B cell (primary cell): ENCODE data around the gene NT5M. TPM values are rescaled to one million over a fixed set of nuclear protein-coding genes. Genes with fewer than 3 reads are reported as not detected.

Experiments
- ATAC-seq: fragments of 200-7000 bp; cut with Tn5 transposase; one replicate; pipeline ENCODE4 v1.10.0; 2021; ENCODE audit warnings: low read depth, mild to moderate bottlenecking, moderate number of reproducible peaks, moderate library complexity
- CTCF ChIA-PET: fragments of 350-600 bp; sonication (Branson Sonifier 250); formaldehyde crosslinking; loops from one replicate; lab custom pipeline; 2021; ENCODE audit warnings: antibody characterized with exemption, inconsistent platforms; lab: Charles Lee
- POLR2A ChIA-PET: fragments of 350-600 bp; sonication (Branson Sonifier 250); formaldehyde crosslinking; loops from one replicate; lab custom pipeline; 2021; ENCODE audit warnings: antibody characterized with exemption; lab: Charles Lee
- DNase-seq: peaks from one replicate; pipeline ENCODE4 v3.0.0; 2013
- H2AFZ ChIP-seq: 2 replicates; pipeline ENCODE4 v1.6.1; 2012; ENCODE audit warnings: mild to moderate bottlenecking, low read depth, low read length; ENCODE audit not compliant: insufficient read depth, poor library complexity, severe bottlenecking
- H3K27ac ChIP-seq, 2 donors: 1 replicate in 1 of 2; 2 replicates in 1 of 2; pipeline ENCODE4 v1.5.1; 2012 to 2013; ENCODE audit warnings: low read length in 2 of 2, mild to moderate bottlenecking in 2 of 2, moderate library complexity in 1 of 2
- H3K27me3 ChIP-seq, 4 experiments: fragments of 200-600 bp in 1 of 4; sonication (generic) in 1 of 4; replicated peaks in 1 of 4; 1 replicate in 2 of 4; 2 replicates in 2 of 4; pipeline versions ENCODE4 v1.6.1 to v1.7.0; 2013 to 2016; ENCODE audit warnings: low read length in 3 of 4, mild to moderate bottlenecking in 2 of 4, mixed read lengths in 1 of 4, moderate library complexity in 1 of 4; ENCODE audit not compliant: insufficient read depth in 4 of 4, control insufficient read depth in 3 of 4; ENCODE audit errors: control extremely low read depth in 1 of 4
- H3K36me3 ChIP-seq, 2 experiments: replicated peaks in 1 of 2; 1 replicate in 1 of 2; 2 replicates in 1 of 2; pipeline versions ENCODE4 v1.6.1 to v1.7.1; 2013; ENCODE audit warnings: low read length in 1 of 2; ENCODE audit not compliant: insufficient read depth in 2 of 2, control insufficient read depth in 1 of 2; ENCODE audit errors: control extremely low read depth in 1 of 2, extremely low read depth in 1 of 2
- H3K4me1 ChIP-seq, 2 donors: fragments of 200-600 bp in 1 of 2; sonication (generic) in 1 of 2; 1 replicate in 1 of 2; 2 replicates in 1 of 2; pipeline versions ENCODE4 v1.5.1 to v1.6.1; 2013 to 2017; ENCODE audit warnings: low read length in 2 of 2; ENCODE audit not compliant: control insufficient read depth in 2 of 2, insufficient read depth in 2 of 2
- H3K4me2 ChIP-seq: replicated peaks from 2 replicates; pipeline ENCODE3; 2012; ENCODE audit warnings: mild to moderate bottlenecking, low read depth, low read length; ENCODE audit not compliant: poor library complexity, severe bottlenecking
- H3K4me3 ChIP-seq, 5 experiments: fragments of 200-600 bp in 1 of 5; sonication (generic) in 1 of 5; 1 replicate in 3 of 5; 2 replicates in 2 of 5; pipeline versions ENCODE4 v1.5.1 to v1.7.0; 2011 to 2016; ENCODE audit warnings: low read length in 4 of 5, mild to moderate bottlenecking in 4 of 5, low read depth in 2 of 5, control low read depth in 1 of 5, moderate library complexity in 1 of 5; ENCODE audit not compliant: insufficient read depth in 1 of 5; ENCODE audit errors: control extremely low read depth in 1 of 5, extremely low read depth in 1 of 5
- H3K79me2 ChIP-seq: fragments of 200-600 bp; sonication (generic); one replicate; pipeline ENCODE4 v1.6.0; 2016; ENCODE audit warnings: low read length; ENCODE audit not compliant: control insufficient read depth, insufficient read depth
- H3K9ac ChIP-seq: fragments of 200-600 bp; sonication (generic); 2 replicates; pipeline ENCODE4 v1.6.1; 2017; ENCODE audit warnings: mild to moderate bottlenecking, low read length, moderate library complexity
- H3K9me3 ChIP-seq, 3 donors: one replicate each; pipeline versions ENCODE4 v1.6.1 to v1.7.1; 2013; ENCODE audit warnings: low read length in 2 of 3; ENCODE audit not compliant: control insufficient read depth in 2 of 3, insufficient read depth in 1 of 3; ENCODE audit errors: control extremely low read depth in 1 of 3
- H4K20me1 ChIP-seq: 2 replicates; pipeline ENCODE4 v1.6.0; 2012; ENCODE audit warnings: mild to moderate bottlenecking, low read length; ENCODE audit not compliant: insufficient read depth, control insufficient read depth, poor library complexity, severe bottlenecking
- H3K27ac Mint-ChIP-seq: one replicate; pipeline ENCODE4 v1.8.0; 2021; ENCODE audit warnings: mixed read lengths
- H3K27me3 Mint-ChIP-seq: one replicate; pipeline ENCODE4 v1.8.0; 2021; ENCODE audit warnings: mixed read lengths
- H3K4me1 Mint-ChIP-seq: one replicate; pipeline ENCODE4 v1.8.0; 2021; ENCODE audit warnings: mixed read lengths
- H3K4me3 Mint-ChIP-seq: one replicate; pipeline ENCODE4 v1.8.0; 2021; ENCODE audit warnings: mixed read lengths
- H3K9me3 Mint-ChIP-seq: one replicate; pipeline ENCODE4 v1.8.0; 2022; ENCODE audit warnings: mixed read lengths; ENCODE audit not compliant: insufficient read depth
- CTCF ChIP-seq: fragments of 200-600 bp; IDR thresholded peaks from one replicate; pipeline ENCODE4 v1.8.0; 2022; ENCODE audit warnings: antibody characterized with exemption, mild to moderate bottlenecking
- EZH2 ChIP-seq: IDR thresholded peaks from 2 replicates; pipeline ENCODE4 v1.6.1; 2012; ENCODE audit warnings: borderline replicate concordance, low read depth, mild to moderate bottlenecking, moderate library complexity, low read length; ENCODE audit not compliant: insufficient read depth, poor library complexity, severe bottlenecking
- WGBS: methylation state at CpG from one replicate; pipeline ENCODE4 v1.1.5; 2013; ENCODE audit warnings: missing lambda C conversion rate; ENCODE audit not compliant: insufficient coverage; 5-methylcytosine and 5-hydroxymethylcytosine counted together
- intact Hi-C: fragments of 100-400 bp; cut with micrococcal nuclease; formaldehyde crosslinking; loops from one replicate; pipeline ENCODE4 v1.10.0; 2022
- polyA plus RNA-seq: library from polyadenylated mRNA; depleted of rRNA; stranded (reverse); fragments of >200 nt; gene quantifications from 2 replicates; pipeline ENCODE4 v1.2.3, GENCODE V29; 2012
- total RNA-seq, 2 donors: library from RNA; stranded (reverse); fragments of 120-200 nt in 1 of 2; gene quantifications; 1 replicate in 1 of 2; 2 replicates in 1 of 2; pipeline versions ENCODE4 v1.2.3 to v1.2.4, GENCODE V29; 2013 to 2022

Gene NT5M
- total and polyA plus RNA-seq, 2 donors (not counting 1 experiment from before 2014, with no cell fraction given): 0.40 to 0.47 TPM

GRCh38 chr17:17353625-17354484 lies 50.7 kb downstream of the NT5M start:
- Histone ChIP-seq H3K27ac (no peak overlapping the region), H3K79me2 (no peaks in the 10 kb centered on the region), H3K4me2 (no peak overlapping the region), H3K36me3 (no peaks in the 10 kb centered on the region), H3K4me1 (peaks cover 3 to 7% of the 10 kb centered on the region in 2 donors), H3K9ac (no peak overlapping the region), H3K9me3 (peaks cover 0 to 2% (median 0%) of the 10 kb centered on the region in 3 donors), H3K4me3 (no peak overlapping the region), H2AFZ (no peak overlapping the region), H4K20me1 (no peaks in the 10 kb centered on the region), H3K27me3 (no peaks in the 10 kb centered on the region)
- WGBS: 95% methylated on average over 13 of the region's 15 CpGs
- Mint-ChIP-seq H3K9me3 (no peaks in the 10 kb centered on the region), H3K4me3 (no peak overlapping the region), H3K27me3 (no peaks in the 10 kb centered on the region), H3K27ac (no peak overlapping the region), H3K4me1 (peaks cover 4% of the 10 kb centered on the region)
- DNase-seq: no peak
- POLR2A ChIA-PET: no interaction called here
- no peak for ATAC-seq
- TF ChIP-seq CTCF: no peak
- no peak for TF ChIP-seq EZH2
- intact Hi-C loops: loop anchor here (2.0 kb wide), 1 partner anchor 87 kb away; no protein-coding TSS in a partner anchor
- CTCF ChIA-PET: interaction anchor here (0.9 to 9.0 kb wide), 10 partner anchors 87 to 355 kb away, joined by 3 to 124 read pairs (median 10); partner anchors contain the start of gene RASD1
